GM21717 (cell line): ENCODE results near the gene TGM5.
"Not testable (repeated sequence)": the region's sequence is repeated elsewhere in the genome, so short reads cannot be mapped to it uniquely, and the experiment has no call there.

Source experiments
- ATAC-seq: cut with Tn5 transposase; IDR thresholded peaks from one replicate; pipeline ENCODE4 v1.9.1; 2021; ENCODE audit warnings: mild to moderate bottlenecking, moderate library complexity; ENCODE audit not compliant: unreplicated experiment

Gene TGM5

GRCh38 chr15:43266834-43267233 is at the start of gene TGM5:
Gene TGM5, minus strand, starts transcription at chr15:43266928. Its CDS starts 79 bp downstream, at chr15:43266849.
- no peak for ATAC-seq

- no peak for ATAC-seq
These were observed 47.4 kb upstream of the TGM5 start for GRCh38 chr15:43314171-43314570.

- no peak for ATAC-seq
These were observed 45.6 kb upstream of the TGM5 start for GRCh38 chr15:43312378-43312777.

GRCh38 chr15:43302205-43302817 is 35.6 kb upstream of the TGM5 start, which contains the start of gene TGM7:
Gene TGM7, minus strand, starts transcription at chr15:43302255.
- ATAC-seq = no peak

GRCh38 chr15:43299884-43300283 is 33.2 kb upstream of the TGM5 start:
- ATAC-seq = no peak

GRCh38 chr15:43299411-43299810 is 32.7 kb upstream of the TGM5 start:
- ATAC-seq = no peak

GRCh38 chr15:43294091-43294706 is 27.5 kb upstream of the TGM5 start:
- ATAC-seq = no peak

GRCh38 chr15:43293432-43293831 is 26.7 kb upstream of the TGM5 start:
- ATAC-seq = no peak

GRCh38 chr15:43292375-43293078 is 25.8 kb upstream of the TGM5 start:
- no peak for ATAC-seq

- ATAC-seq = not testable (repeated sequence)
These were observed 22.9 kb upstream of the TGM5 start for GRCh38 chr15:43289656-43290055.

GRCh38 chr15:43287254-43287653 is 20.5 kb upstream of the TGM5 start:
- no peak for ATAC-seq

GRCh38 chr15:43286074-43286473 is 19.3 kb upstream of the TGM5 start:
- ATAC-seq = no peak

GRCh38 chr15:43285609-43286037 is 18.9 kb upstream of the TGM5 start:
- no peak for ATAC-seq

GRCh38 chr15:43283526-43283925 is 16.8 kb upstream of the TGM5 start:
- no peak for ATAC-seq

GRCh38 chr15:43281926-43282602 is 15.3 kb upstream of the TGM5 start:
- ATAC-seq = no peak

- no peak for ATAC-seq
These were observed 14.3 kb upstream of the TGM5 start for GRCh38 chr15:43280996-43281395.

- ATAC-seq = no peak
These were observed 12.8 kb upstream of the TGM5 start for GRCh38 chr15:43279496-43279895.

- ATAC-seq = no peak
These were observed 12.1 kb upstream of the TGM5 start for GRCh38 chr15:43278869-43279268.

- ATAC-seq = no peak
These were observed 11.2 kb upstream of the TGM5 start for GRCh38 chr15:43277901-43278300.

- ATAC-seq = no peak
These were observed 10.6 kb upstream of the TGM5 start for GRCh38 chr15:43277231-43277823.

- no peak for ATAC-seq
These were observed 10.0 kb upstream of the TGM5 start for GRCh38 chr15:43276563-43277200.
